GM21381 (cell line): ENCODE measurements around the gene TBXA2R.

Source experiments
- ATAC-seq: cut with Tn5 transposase; IDR thresholded peaks from one replicate; pipeline ENCODE4 v1.9.1; 2021; ENCODE audit warnings: mild to moderate bottlenecking, moderate library complexity; ENCODE audit not compliant: unreplicated experiment

Gene TBXA2R

GRCh38 chr19:3620817-3621547 lies 14.3 kb upstream of the TBXA2R start:
- no peak for ATAC-seq

GRCh38 chr19:3620145-3620816 lies 13.6 kb upstream of the TBXA2R start:
- ATAC-seq, result no peak

- ATAC-seq, result no peak
These were observed 12.9 kb upstream of the TBXA2R start for GRCh38 chr19:3619631-3620012.

- no peak for ATAC-seq
These were observed 12.3 kb upstream of the TBXA2R start for GRCh38 chr19:3618811-3619630.

- no peak for ATAC-seq
These were observed 11.6 kb upstream of the TBXA2R start for GRCh38 chr19:3618144-3618810.

- ATAC-seq, result no peak
These were observed 10.8 kb upstream of the TBXA2R start for GRCh38 chr19:3617463-3617862.

- ATAC-seq, result no peak
These were observed 9.0 kb upstream of the TBXA2R start for GRCh38 chr19:3615524-3616135.

GRCh38 chr19:3614858-3615505 lies 8.3 kb upstream of the TBXA2R start:
- ATAC-seq, result no peak

GRCh38 chr19:3613818-3614661 lies 7.4 kb upstream of the TBXA2R start:
- ATAC-seq, result no peak

- no peak for ATAC-seq
These were observed 6.4 kb upstream of the TBXA2R start for GRCh38 chr19:3612901-3613741.

- ATAC-seq, result no peak
These were observed 5.7 kb upstream of the TBXA2R start for GRCh38 chr19:3612330-3612729.

GRCh38 chr19:3611841-3612240 lies 5.2 kb upstream of the TBXA2R start:
- ATAC-seq, result no peak

GRCh38 chr19:3610745-3611717 lies 4.4 kb upstream of the TBXA2R start:
- ATAC-seq, result no peak

GRCh38 chr19:3609779-3610719 lies 3.4 kb upstream of the TBXA2R start:
- no peak for ATAC-seq

- no peak for ATAC-seq
These were observed 2.2 kb upstream of the TBXA2R start for GRCh38 chr19:3608750-3609322.

GRCh38 chr19:3608079-3608641 lies 1.5 kb upstream of the TBXA2R start:
- no peak for ATAC-seq
